Lower leg skin (tissue), 3 donors: ENCODE measurements around the gene ZNF384.

Source experiments
- CTCF ChIP-seq, 3 donors: fragments of 450-650 bp; IDR thresholded peaks; one replicate each; pipeline ENCODE4 v1.5.1; 2016; ENCODE audit warnings: antibody characterized with exemption in 3 of 3, mild to moderate bottlenecking in 3 of 3, moderate library complexity in 2 of 3
- POLR2A ChIP-seq, 2 donors: fragments of 450-650 bp; IDR thresholded peaks; one replicate each; pipeline ENCODE4 v1.6.1; 2016 to 2017; ENCODE audit warnings: antibody characterized with exemption in 2 of 2, mild to moderate bottlenecking in 1 of 2, moderate library complexity in 1 of 2

- no peak for TF ChIP-seq CTCF (IDR thresholded peaks at IDR 0.05)
- TF ChIP-seq POLR2A (IDR thresholded peaks at IDR 0.05) = no peak
Observed at GRCh38 chr12:6644257-6644596, 44.9 kb downstream of the ZNF384 start.
